HUES64 (cell line): ENCODE data around the gene PROSER3.

Source experiments
- H3K27ac ChIP-seq: 2 replicates; pipeline ENCODE4 v1.7.0; 2013; ENCODE audit warnings: low read depth, low read length, inconsistent platforms
- H3K27me3 ChIP-seq: 2 replicates; pipeline ENCODE4 v1.6.1; 2013; ENCODE audit warnings: mild to moderate bottlenecking, low read length; ENCODE audit not compliant: insufficient read depth
- H3K36me3 ChIP-seq: 2 replicates; pipeline ENCODE4 v1.6.1; 2013; ENCODE audit warnings: mild to moderate bottlenecking, low read length; ENCODE audit not compliant: insufficient read depth
- H3K4me1 ChIP-seq: 2 replicates; pipeline ENCODE4 v1.6.1; 2013; ENCODE audit warnings: mild to moderate bottlenecking, low read length, moderate library complexity; ENCODE audit not compliant: insufficient read depth
- H3K4me3 ChIP-seq: 2 replicates; pipeline ENCODE4 v1.5.1; 2013; ENCODE audit warnings: mild to moderate bottlenecking, low read length, moderate library complexity
- H3K9ac ChIP-seq: 2 replicates; pipeline ENCODE4 v1.6.1; 2013; ENCODE audit warnings: mild to moderate bottlenecking, low read depth, low read length
- H3K9me3 ChIP-seq: 2 replicates; pipeline ENCODE4 v1.6.1; 2013; ENCODE audit warnings: low read depth, low read length; ENCODE audit not compliant: insufficient read depth
- WGBS: fragments of 150-250, 120-280 bp; methylation state at CpG from one replicate; pipeline ENCODE4 v1.1.7; 2013; ENCODE audit warnings: missing lambda C conversion rate; 5-methylcytosine and 5-hydroxymethylcytosine counted together

PROSER3 gene

DNA sequence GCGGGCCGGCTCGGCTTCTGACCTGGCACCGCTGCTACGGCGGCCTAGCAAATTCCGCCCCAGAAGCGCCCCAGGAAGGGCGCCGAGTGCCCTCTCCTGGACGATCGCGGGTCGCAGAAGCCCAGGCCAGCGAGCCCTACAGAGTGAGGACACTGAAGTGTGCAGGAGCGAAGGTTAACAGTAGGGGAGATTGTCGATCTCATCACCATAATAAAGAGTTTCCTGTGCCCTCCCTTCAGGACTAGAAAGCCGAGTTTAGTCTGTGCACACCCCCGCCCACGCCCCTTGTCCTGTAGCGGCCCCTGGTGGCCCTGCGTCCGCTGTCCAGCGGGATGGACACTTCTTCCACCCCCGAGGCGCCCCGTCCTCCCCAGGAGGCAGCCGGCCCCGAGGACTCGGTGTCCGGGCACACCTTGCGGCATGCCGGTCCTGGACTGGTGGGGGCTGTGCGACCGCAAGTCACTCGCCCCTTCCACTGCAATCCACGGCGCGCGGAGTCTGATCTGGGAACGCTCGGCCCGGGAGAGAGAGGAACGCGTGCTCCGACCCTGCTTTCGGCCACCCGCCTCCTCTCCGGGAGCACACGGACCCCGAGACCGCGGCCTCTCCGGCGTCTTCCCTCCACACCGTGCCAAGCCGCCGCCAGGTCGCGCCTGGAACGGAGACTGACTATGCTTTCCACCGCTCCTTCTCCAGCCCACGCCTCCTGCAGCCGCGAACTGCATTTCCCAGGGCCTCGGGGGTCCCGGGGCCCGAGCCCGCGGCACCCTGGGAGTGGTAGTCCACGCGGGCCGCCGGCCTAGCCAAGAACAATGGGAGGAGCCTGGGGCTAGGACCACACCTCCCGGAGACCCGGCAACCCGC is 40.9 kb upstream of the PROSER3 start:
- Histone ChIP-seq H3K4me3 (peak overlapping the region; percentile 78), H3K27me3 (peaks cover 4% of the 10 kb centered on the region; the same call in 1 of the 2 replicates), H3K27ac (peak overlapping the region; percentile 94), H3K9me3 (no peaks in the 10 kb centered on the region), H3K4me1 (peaks cover 21% of the 10 kb centered on the region), H3K9ac (peak overlapping the region; percentile 81), H3K36me3 (peaks cover 19% of the 10 kb centered on the region)
- WGBS = under 1% methylated on average over 76 of the region's 77 CpGs

DNA sequence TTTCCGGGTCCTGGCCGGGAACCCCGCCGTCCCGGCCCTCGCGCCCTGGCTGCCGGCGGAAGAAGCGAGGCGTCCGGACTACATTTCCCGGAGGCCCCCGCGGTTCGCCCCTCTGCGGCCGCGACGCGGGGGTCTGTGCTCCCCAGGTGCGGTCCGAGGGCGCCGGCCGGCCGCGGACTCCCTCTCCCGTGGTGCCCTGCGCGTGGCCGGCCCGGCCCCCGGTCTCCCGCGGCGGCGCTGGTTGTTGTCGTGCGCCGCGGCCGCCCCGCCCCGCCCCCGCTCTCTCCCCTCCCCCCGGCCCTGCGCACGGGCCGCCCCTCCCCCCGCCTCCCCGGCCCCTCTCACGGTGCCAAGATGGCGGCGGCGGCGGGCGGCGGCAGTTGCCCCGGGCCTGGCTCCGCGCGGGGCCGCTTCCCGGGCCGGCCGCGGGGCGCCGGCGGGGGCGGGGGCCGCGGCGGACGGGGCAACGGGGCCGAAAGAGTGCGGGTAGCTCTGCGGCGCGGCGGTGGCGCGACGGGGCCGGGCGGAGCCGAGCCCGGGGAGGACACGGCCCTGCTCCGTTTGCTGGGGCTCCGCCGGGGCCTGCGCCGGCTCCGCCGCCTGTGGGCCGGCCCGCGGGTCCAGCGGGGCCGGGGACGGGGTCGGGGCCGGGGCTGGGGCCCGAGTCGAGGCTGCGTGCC is 40.2 kb upstream of the PROSER3 start, which contains the start of gene KMT2B:
Gene KMT2B, plus strand, starts transcription at position 339 of the 680 bp plus-strand sequence. Its CDS starts 16 bp downstream, at position 355.
- Histone ChIP-seq H3K9ac (peak within 1 kb of the TSS; percentile 81), H3K9me3 (no peaks in the 10 kb centered on the region), H3K36me3 (peaks cover 27% of the 10 kb centered on the region), H3K27ac (peak within 1 kb of the TSS; percentile 94), H3K4me3 (peak within 1 kb of the TSS; percentile 94), H3K27me3 (peaks cover 4% of the 10 kb centered on the region; the same call in 1 of the 2 replicates), H3K4me1 (peaks cover 21% of the 10 kb centered on the region)
- WGBS = under 1% methylated on average over 91 of the region's 109 CpGs

DNA sequence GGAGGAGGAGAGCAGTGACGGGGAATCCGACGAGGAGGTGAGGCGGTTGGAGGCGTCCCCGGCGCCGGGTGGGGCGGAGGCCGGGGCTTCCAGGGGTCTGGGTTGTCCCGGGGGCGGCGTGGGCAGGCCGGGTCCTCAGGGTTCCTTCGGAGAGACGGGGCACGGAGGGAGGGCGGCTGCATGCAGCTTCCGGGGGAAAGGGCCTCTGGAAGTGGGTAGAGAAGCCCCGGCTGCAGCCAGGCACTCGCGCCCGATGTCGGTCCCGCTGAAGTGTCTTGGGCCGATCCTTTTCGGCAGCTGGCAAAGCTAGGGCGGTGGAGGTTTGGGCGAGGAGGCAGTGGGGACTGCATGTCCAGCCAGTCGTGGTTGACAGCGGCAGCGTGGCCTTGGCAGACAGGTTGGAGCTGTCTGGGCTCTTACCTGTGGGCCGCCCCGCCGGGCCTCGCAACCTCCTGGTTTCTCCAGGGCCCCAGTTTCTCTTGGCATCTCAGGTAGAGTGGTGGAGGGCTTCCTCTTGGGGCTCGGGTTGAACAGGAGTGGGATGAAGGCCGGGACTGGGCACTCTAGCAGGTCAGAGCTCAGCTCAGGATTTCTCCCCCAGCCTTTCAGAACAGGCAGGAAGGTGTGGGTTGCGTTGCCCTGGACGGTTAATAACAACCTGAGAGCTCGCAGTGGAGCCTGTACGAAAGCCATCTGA is 39.5 kb upstream of the PROSER3 start:
- Histone ChIP-seq H3K27ac (peak overlapping the region; percentile 72; the same call in 1 of the 2 replicates), H3K9me3 (no peaks in the 10 kb centered on the region), H3K9ac (peak overlapping the region; percentile 78), H3K27me3 (peaks cover 4% of the 10 kb centered on the region; the same call in 1 of the 2 replicates), H3K4me3 (peak overlapping the region; percentile 94), H3K4me1 (peaks cover 21% of the 10 kb centered on the region), H3K36me3 (peaks cover 34% of the 10 kb centered on the region)
- WGBS = 3% methylated on average over 42 of the region's 42 CpGs

DNA sequence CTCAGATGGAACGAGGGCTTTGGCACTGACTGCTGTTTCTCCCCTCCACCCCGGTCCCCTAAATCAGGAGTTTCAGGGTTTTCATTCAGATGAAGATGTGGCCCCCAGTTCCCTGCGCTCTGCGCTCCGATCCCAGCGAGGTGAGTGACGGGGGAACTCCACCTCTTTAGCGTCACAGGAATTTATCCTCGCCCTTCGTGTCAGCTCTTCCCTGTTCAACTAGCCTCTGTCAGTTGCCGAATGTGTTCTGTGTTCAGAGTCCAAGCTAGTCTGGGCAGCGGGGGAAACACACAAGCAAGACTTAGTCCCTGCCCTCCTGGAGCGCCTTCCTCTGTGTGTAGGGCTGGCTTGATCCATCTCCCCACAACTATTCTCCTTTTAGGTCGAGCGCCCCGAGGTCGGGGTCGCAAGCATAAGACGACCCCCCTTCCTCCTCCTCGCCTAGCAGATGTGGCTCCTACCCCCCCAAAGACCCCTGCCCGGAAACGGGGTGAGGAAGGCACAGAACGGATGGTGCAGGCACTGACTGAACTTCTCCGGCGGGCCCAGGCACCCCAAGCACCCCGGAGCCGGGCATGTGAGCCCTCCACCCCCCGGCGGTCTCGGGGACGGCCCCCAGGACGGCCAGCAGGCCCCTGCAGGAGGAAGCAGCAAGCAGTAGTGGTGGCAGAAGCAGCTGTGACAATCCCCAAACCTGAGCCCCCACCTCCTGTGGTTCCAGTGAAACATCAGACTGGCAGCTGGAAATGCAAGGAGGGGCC is 38.4 kb upstream of the PROSER3 start:
- peaks cover 45% of the 10 kb centered on the region for H3K36me3 ChIP-seq
- no peaks in the 10 kb centered on the region for H3K9me3 ChIP-seq
- H3K27me3 ChIP-seq = peaks cover 4% of the 10 kb centered on the region; the same call in 1 of the 2 replicates
- H3K9ac ChIP-seq = no peak overlapping the region
- 95% methylated on average over 32 of the region's 32 CpGs for WGBS
- peak overlapping the region; percentile 94 for H3K4me3 ChIP-seq
- peaks cover 18% of the 10 kb centered on the region for H3K4me1 ChIP-seq
- no peak overlapping the region for H3K27ac ChIP-seq

DNA sequence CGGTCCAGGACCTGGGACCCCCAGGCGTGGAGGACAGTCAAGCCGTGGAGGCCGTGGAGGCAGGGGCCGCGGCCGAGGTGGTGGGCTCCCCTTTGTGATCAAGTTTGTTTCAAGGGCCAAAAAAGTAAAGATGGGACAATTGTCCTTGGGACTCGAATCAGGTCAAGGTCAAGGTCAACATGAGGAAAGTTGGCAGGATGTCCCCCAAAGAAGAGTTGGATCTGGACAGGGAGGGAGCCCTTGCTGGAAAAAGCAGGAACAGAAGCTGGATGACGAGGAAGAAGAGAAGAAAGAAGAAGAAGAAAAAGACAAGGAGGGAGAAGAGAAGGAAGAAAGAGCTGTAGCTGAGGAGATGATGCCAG is 37.8 kb upstream of the PROSER3 start:
- WGBS = 95% methylated on average over 9 of the region's 9 CpGs
- Histone ChIP-seq H3K27ac (no peak overlapping the region), H3K4me1 (peaks cover 12% of the 10 kb centered on the region), H3K9ac (no peak overlapping the region), H3K9me3 (no peaks in the 10 kb centered on the region), H3K4me3 (no peak overlapping the region), H3K27me3 (peaks cover 2% of the 10 kb centered on the region; the same call in 1 of the 2 replicates), H3K36me3 (peaks cover 50% of the 10 kb centered on the region)

DNA sequence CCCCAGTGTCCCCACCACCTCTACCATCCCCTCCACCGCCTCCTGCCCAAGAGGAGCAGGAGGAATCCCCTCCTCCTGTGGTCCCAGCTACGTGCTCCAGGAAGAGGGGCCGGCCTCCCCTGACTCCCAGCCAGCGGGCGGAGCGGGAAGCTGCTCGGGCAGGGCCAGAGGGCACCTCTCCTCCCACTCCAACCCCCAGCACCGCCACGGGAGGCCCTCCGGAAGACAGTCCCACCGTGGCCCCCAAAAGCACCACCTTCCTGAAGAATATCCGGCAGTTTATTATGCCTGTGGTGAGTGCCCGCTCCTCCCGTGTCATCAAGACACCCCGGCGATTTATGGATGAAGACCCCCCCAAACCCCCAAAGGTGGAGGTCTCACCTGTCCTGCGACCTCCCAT is 37.3 kb upstream of the PROSER3 start:
- Histone ChIP-seq H3K36me3 (peaks cover 55% of the 10 kb centered on the region), H3K4me1 (peaks cover 7% of the 10 kb centered on the region), H3K4me3 (no peak overlapping the region), H3K27me3 (no peaks in the 10 kb centered on the region), H3K27ac (no peak overlapping the region), H3K9me3 (no peaks in the 10 kb centered on the region), H3K9ac (no peak overlapping the region)
- WGBS = 94% methylated on average over 17 of the region's 17 CpGs

DNA sequence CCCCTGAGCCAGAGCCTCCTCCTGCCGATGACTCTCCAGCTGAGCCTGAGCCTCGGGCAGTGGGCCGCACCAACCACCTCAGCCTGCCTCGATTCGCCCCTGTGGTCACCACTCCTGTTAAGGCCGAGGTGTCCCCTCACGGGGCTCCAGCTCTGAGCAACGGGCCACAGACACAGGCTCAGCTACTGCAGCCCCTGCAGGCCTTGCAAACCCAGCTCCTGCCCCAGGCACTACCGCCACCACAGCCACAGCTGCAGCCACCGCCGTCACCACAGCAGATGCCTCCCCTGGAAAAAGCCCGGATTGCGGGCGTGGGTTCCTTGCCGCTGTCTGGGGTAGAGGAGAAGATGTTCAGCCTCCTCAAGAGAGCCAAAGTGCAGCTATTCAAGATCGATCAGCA is 36.6 kb upstream of the PROSER3 start:
- Histone ChIP-seq H3K9ac (no peak overlapping the region), H3K27me3 (no peaks in the 10 kb centered on the region), H3K4me1 (peaks cover 5% of the 10 kb centered on the region; the same call in 1 of the 2 replicates), H3K27ac (no peak overlapping the region), H3K36me3 (peaks cover 63% of the 10 kb centered on the region), H3K9me3 (no peaks in the 10 kb centered on the region), H3K4me3 (no peak overlapping the region)
- 96% methylated on average over 16 of the region's 16 CpGs for WGBS

DNA sequence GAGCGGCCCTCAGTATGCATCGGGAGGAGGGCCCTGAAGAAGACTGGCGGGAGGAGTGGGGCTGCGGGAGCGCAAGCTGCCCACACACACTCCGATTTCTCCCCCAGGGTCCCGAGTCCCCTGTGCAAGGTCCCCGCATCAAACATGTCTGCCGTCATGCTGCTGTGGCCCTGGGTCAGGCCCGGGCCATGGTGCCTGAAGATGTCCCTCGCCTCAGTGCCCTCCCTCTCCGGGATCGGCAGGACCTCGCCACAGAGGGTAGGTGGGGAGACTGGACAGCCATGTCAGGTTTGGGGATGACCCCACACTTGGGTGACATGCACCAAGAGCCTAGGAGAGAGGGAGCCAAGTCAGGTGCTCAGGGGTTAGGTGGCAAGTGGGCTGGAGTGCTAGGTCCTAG is 35.5 kb upstream of the PROSER3 start:
- 95% methylated on average over 14 of the region's 14 CpGs for WGBS
- no peaks in the 10 kb centered on the region for H3K9me3 ChIP-seq
- no peaks in the 10 kb centered on the region for H3K27me3 ChIP-seq
- peaks cover 5% of the 10 kb centered on the region; the same call in 1 of the 2 replicates for H3K4me1 ChIP-seq
- H3K4me3 ChIP-seq = no peak overlapping the region
- H3K36me3 ChIP-seq = peaks cover 72% of the 10 kb centered on the region
- no peak overlapping the region for H3K9ac ChIP-seq
- no peak overlapping the region for H3K27ac ChIP-seq

DNA sequence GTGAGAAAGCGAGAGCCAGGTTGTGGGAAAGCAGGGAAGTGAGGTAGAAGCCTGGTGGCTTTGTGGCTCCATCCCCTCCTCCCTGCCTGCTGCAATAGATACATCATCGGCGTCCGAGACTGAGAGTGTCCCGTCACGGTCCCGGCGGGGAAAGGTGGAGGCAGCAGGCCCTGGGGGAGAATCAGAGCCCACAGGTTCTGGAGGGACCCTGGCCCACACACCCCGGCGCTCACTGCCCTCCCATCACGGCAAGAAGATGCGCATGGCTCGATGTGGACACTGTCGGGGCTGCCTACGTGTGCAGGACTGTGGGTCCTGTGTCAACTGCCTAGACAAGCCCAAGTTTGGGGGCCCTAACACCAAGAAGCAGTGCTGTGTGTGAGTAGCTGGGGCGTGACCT is 35.1 kb upstream of the PROSER3 start:
- H3K27ac ChIP-seq = no peak overlapping the region
- H3K27me3 ChIP-seq = no peaks in the 10 kb centered on the region
- H3K9ac ChIP-seq = no peak overlapping the region
- peaks cover 5% of the 10 kb centered on the region; the same call in 1 of the 2 replicates for H3K4me1 ChIP-seq
- H3K36me3 ChIP-seq = peaks cover 76% of the 10 kb centered on the region
- no peak overlapping the region for H3K4me3 ChIP-seq
- H3K9me3 ChIP-seq = no peaks in the 10 kb centered on the region
- WGBS = 95% methylated on average over 16 of the region's 16 CpGs

DNA sequence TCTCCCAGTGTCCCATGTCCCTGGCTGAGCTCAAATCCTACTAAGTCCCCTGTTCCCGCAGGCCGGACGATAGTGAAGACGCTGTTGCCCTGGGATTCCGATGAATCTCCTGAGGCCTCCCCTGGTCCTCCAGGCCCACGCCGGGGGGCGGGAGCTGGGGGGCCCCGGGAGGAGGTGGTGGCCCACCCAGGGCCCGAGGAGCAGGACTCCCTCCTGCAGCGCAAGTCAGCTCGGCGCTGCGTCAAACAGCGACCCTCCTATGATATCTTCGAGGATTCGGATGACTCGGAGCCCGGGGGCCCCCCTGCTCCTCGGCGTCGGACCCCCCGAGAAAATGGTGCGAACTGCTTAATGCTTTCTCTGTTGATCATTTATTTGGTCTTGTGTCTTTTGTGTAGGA is 34.3 kb upstream of the PROSER3 start:
- Histone ChIP-seq H3K27me3 (no peaks in the 10 kb centered on the region), H3K36me3 (peaks cover 84% of the 10 kb centered on the region), H3K27ac (no peak overlapping the region), H3K4me1 (peaks cover 5% of the 10 kb centered on the region; the same call in 1 of the 2 replicates), H3K4me3 (no peak overlapping the region), H3K9me3 (no peaks in the 10 kb centered on the region), H3K9ac (no peak overlapping the region)
- WGBS = 97% methylated on average over 24 of the region's 24 CpGs
